Small intestine (tissue), 7 donors: ENCODE measurements around the gene GREB1. TPM values are rescaled to one million over a fixed set of nuclear protein-coding genes. Genes with fewer than 3 reads are reported as not detected.

Source experiments
- DNase-seq, 2 donors: peaks; one replicate each; pipeline versions ENCODE4 v3.0.0 to v3.0.0-alpha.2; 2013
- FAIRE-seq: peaks from 2 replicates; lab custom pipeline; 2012; peaks lifted over from hg19 to GRCh38; lab: Jason Lieb, UNC
- H3K27ac ChIP-seq, 3 donors: one replicate each; pipeline ENCODE4 v1.5.1; 2013; ENCODE audit warnings: low read length in 2 of 3, mild to moderate bottlenecking in 2 of 3, control low read depth in 1 of 3, inconsistent platforms in 1 of 3, low read depth in 1 of 3, moderate library complexity in 1 of 3
- H3K27me3 ChIP-seq, 3 donors: one replicate each; pipeline ENCODE4 v1.6.1; 2013; ENCODE audit warnings: low read length in 3 of 3, inconsistent platforms in 1 of 3; ENCODE audit not compliant: control insufficient read depth in 3 of 3, insufficient read depth in 3 of 3
- H3K36me3 ChIP-seq, 3 donors: one replicate each; pipeline ENCODE4 v1.6.1; 2013; ENCODE audit warnings: low read length in 3 of 3, inconsistent platforms in 1 of 3, low read depth in 1 of 3, mild to moderate bottlenecking in 1 of 3, moderate library complexity in 1 of 3; ENCODE audit not compliant: control insufficient read depth in 3 of 3, insufficient read depth in 2 of 3
- H3K4me1 ChIP-seq, 3 donors: one replicate each; pipeline ENCODE4 v1.6.1; 2013; ENCODE audit warnings: low read length in 2 of 3, inconsistent platforms in 1 of 3, low read depth in 1 of 3, mild to moderate bottlenecking in 1 of 3, moderate library complexity in 1 of 3; ENCODE audit not compliant: control insufficient read depth in 3 of 3, insufficient read depth in 2 of 3
- H3K4me3 ChIP-seq, 3 donors: one replicate each; pipeline ENCODE4 v1.5.1; 2013; ENCODE audit warnings: low read length in 3 of 3, control low read depth in 1 of 3, inconsistent platforms in 1 of 3, low read depth in 1 of 3, mild to moderate bottlenecking in 1 of 3, moderate library complexity in 1 of 3
- H3K9me3 ChIP-seq, 2 donors: one replicate each; pipeline ENCODE4 v1.6.1; 2013; ENCODE audit warnings: low read depth in 1 of 2, low read length in 1 of 2; ENCODE audit not compliant: control insufficient read depth in 2 of 2, insufficient read depth in 1 of 2
- WGBS, 3 donors: extraction: QIAGEN DNeasy Blood & Tissue Kit; methylation state at CpG; one replicate each; pipeline ENCODE4 v1.1.7; 2013; 5-methylcytosine and 5-hydroxymethylcytosine counted together
- polyA plus RNA-seq, 4 donors: library from polyadenylated mRNA; stranded (reverse) in 3 of 4; unstranded in 1 of 4; fragments of 200-250 nt in 3 of 4; fragments of 120-200 nt in 1 of 4; gene quantifications; one replicate each; pipeline versions ENCODE4 v1.2.1 to v1.2.3, GENCODE V29; 2013
- donor health status: healthy with polysubstance abuse.
- donor health status: control.
- donor health status: control.
- donor health status: Bipolar disorder and iron deficiency.
- donor health status: healthy.

Gene GREB1
- polyA plus RNA-seq, 4 donors, result 0.76 to 1.8 (median 1.4) TPM; not detected in 1

- WGBS, 3 donors, result 89 to 93% (median 92%) methylated on average over 1 of the region's 1 CpG
- Histone ChIP-seq H3K4me1 (no peaks in the 10 kb centered on the region), H3K27me3 (peaks cover 0 to 2% (median 0%) of the 10 kb centered on the region in 3 donors), H3K4me3 (no peak overlapping the region), H3K36me3 (no peaks in the 10 kb centered on the region), H3K9me3 (no peaks in the 10 kb centered on the region), H3K27ac (no peak overlapping the region)
- DNase-seq (no peak), FAIRE-seq (no peak)
These were observed 6.8 kb upstream of the GREB1 start for GRCh38 chr2:11527001-11527400.

DNA sequence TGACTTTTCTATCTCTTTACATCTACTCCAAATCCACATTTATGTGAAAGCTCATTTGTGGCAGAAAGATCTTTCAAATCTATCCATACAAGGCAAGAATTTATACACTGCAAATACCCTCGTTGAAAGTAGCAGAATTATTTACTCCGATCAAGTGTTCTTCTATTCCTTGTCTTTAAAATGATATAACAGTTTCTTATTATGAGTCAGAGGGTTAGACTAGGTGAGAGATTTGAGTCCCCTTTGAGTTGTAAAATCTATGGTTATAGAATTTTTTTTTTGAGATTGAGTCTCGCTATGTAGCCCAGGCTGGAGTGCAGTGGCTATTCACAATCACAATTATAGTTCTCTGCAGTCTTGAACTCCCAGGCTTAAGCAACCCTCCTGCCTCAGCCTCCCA, 5.6 kb upstream of the GREB1 start:
- no peak overlapping the region for H3K4me3 ChIP-seq
- no peak overlapping the region for H3K27ac ChIP-seq
- H3K27me3 ChIP-seq, result peaks cover 0 to 4% (median 2%) of the 10 kb centered on the region in 3 donors
- FAIRE-seq (no peak), DNase-seq (no peak)
- 70 to 81% (median 77%) methylated on average over 3 of the region's 3 CpGs for WGBS, 3 donors
- H3K9me3 ChIP-seq, result no peaks in the 10 kb centered on the region
- no peaks in the 10 kb centered on the region for H3K4me1 ChIP-seq
- no peaks in the 10 kb centered on the region for H3K36me3 ChIP-seq

- WGBS, 3 donors, result 89 to 90% (median 89%) methylated on average over 6 of the region's 6 CpGs
- Histone ChIP-seq H3K4me1 (no peaks in the 10 kb centered on the region), H3K27me3 (peaks cover 0 to 6% (median 4%) of the 10 kb centered on the region in 3 donors), H3K27ac (no peak overlapping the region), H3K36me3 (no peaks in the 10 kb centered on the region), H3K9me3 (no peaks in the 10 kb centered on the region), H3K4me3 (no peak overlapping the region)
- FAIRE-seq (no peak), DNase-seq (no peak)
These were observed 2.9 kb upstream of the GREB1 start for GRCh38 chr2:11530864-11531465.

DNA sequence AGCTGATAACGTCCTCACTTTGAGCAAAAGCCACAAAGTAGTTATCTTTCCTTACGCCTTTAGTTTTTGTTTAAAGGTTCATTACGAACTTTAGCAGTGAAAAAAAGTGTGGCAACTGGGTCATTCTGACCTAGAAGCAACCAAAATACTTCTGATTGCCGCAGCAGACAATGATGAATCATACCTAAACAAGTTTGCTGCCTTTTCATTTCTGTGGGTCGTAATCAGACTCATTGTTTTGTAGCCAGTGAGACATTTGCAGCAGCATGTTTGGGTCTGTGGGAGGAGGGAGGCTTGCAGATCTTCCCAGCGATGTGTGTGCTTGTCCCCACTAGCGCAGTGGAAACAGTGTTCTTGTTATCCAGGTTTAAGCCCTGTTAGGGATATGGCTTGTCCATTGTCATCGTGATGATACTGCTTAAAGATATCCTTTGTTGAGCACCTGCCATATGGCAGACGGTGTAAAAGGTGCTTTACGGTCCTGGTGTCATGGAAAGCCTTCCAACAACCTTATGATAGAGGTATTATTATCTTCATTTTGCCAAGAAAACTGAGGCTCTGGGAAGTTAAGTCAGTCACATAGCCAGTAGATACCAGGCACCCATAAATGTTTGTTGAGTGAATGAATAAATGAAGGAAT, 1.3 kb upstream of the GREB1 start:
- no peak for FAIRE-seq

DNA sequence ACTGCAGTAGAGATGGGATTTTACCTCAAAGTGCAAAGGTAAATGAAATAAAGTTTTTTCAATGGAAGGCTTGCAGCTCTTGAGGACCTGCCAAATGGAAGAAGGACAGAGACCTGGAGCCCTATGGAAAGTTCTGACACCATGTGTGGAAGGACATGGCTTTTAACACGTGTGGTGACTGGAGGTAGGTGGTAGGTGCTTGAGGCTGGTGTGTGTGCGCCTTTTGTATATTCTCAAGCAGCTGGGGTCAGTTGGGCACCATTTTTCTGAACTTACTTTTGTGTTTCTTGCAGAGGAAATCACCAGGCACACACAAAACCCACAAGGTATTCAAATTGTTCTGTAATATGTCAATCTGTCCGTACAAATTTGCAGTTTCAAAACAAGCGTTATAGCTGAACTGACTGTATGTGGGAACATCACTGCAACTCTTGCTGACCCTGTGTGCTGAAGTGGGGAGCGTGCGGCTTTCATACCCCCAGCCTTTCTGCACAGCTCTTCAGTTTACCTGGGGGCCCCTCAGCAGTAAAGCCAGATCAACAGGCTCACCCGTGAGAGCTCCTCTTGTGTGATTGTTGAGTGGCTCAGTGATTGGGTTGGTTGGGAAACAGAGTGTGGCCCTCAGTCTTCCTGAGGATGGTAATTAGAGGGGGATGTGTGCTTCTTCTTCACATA, 363 bp downstream of the GREB1 start:
- no peak for DNase-seq
- Histone ChIP-seq H3K4me3 (peak overlapping the region in 1 of 3 donors; percentile 11), H3K27ac (no peak overlapping the region), H3K27me3 (peaks cover 0 to 6% (median 5%) of the 10 kb centered on the region in 3 donors), H3K9me3 (no peaks in the 10 kb centered on the region), H3K36me3 (no peaks in the 10 kb centered on the region), H3K4me1 (no peaks in the 10 kb centered on the region)
- no peak for FAIRE-seq
- WGBS, 3 donors, result 65 to 85% (median 84%) methylated on average over 7 of the region's 7 CpGs

More for the DNA sequence above, 1.3 kb upstream of the GREB1 start:
- no peak for DNase-seq
- Histone ChIP-seq H3K4me1 (no peaks in the 10 kb centered on the region), H3K36me3 (no peaks in the 10 kb centered on the region), H3K9me3 (no peaks in the 10 kb centered on the region), H3K4me3 (no peak overlapping the region), H3K27me3 (peaks cover 0 to 6% (median 5%) of the 10 kb centered on the region in 3 donors), H3K27ac (no peak overlapping the region)
- WGBS, 3 donors, result 50 to 68% (median 51%) methylated on average over 10 of the region's 10 CpGs

DNA sequence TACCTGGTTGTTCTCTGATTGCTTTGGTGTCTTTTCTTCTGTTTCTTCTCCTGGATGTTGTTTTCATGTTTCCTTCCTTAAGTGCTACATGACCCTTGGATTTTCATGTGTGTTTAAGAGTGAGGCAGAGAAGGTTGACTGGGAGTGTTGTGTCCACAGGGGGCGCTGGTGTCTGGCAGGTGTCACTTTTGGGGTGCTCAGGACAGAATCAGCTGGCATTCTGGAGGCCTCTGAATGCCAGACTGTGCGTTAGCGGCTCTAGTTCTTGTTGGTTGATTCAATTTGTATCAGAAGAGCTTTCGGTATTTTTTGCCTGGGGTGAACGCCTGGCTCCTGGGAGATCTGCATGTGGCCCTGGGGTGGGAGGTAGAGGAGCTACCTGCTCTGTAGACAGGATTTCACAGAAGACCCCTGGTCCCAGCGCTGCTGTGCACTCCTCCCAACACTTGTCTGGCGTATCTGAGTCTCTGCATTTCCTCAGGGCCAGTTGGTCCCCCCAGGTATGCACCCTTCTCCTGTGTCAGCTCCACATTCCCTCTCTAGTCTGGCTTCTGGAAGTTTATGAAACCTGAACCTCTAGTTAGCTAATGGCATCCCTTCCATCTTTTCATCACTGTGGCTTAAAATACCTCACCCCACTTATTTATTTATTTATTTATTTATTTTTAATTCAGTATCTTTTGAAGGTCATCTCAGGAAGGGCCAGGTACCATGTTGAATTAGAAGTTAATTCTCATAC, 1.1 kb downstream of the GREB1 start:
- 76 to 84% (median 79%) methylated on average over 7 of the region's 7 CpGs for WGBS, 3 donors
- Histone ChIP-seq H3K4me3 (no peak overlapping the region), H3K36me3 (no peaks in the 10 kb centered on the region), H3K4me1 (no peaks in the 10 kb centered on the region), H3K27me3 (peaks cover 0 to 8% (median 5%) of the 10 kb centered on the region in 3 donors), H3K9me3 (no peaks in the 10 kb centered on the region), H3K27ac (no peak overlapping the region)
- DNase-seq (no peak), FAIRE-seq (no peak)

GRCh38 chr2:11535899-11536344, 2.1 kb downstream of the GREB1 start:
- no peak overlapping the region for H3K27ac ChIP-seq
- H3K9me3 ChIP-seq, result no peaks in the 10 kb centered on the region
- no peaks in the 10 kb centered on the region for H3K4me1 ChIP-seq
- H3K27me3 ChIP-seq, result peaks cover 0 to 8% (median 5%) of the 10 kb centered on the region in 3 donors
- H3K36me3 ChIP-seq, result no peaks in the 10 kb centered on the region
- WGBS, 3 donors, result 65 to 82% (median 67%) methylated on average over 7 of the region's 7 CpGs
- FAIRE-seq (no peak), DNase-seq (no peak)
- H3K4me3 ChIP-seq, result no peak overlapping the region

DNA sequence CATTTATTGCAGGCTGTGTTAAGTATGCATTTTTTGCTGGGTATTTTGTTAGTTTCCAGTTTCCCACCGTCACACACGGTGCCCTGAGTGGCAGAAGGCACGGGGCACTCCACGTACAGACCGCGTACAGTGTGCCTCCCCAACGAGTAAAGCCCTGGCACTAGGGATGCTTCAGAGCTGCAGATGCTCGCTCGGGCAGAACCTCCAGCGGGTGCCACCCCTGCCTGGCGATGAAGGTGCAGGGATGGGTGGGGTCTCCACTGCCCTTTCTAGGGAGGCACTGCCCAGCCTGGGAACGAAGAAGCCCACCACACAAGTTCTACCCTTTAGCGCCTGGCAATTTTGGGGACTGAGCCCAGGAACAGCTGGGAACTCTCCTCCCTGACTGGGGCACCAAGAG, 4.1 kb downstream of the GREB1 start:
- no peak for DNase-seq
- Histone ChIP-seq H3K27ac (no peak overlapping the region), H3K36me3 (no peaks in the 10 kb centered on the region), H3K9me3 (no peaks in the 10 kb centered on the region), H3K4me3 (no peak overlapping the region), H3K27me3 (peaks cover 0 to 4% (median 2%) of the 10 kb centered on the region in 3 donors), H3K4me1 (no peaks in the 10 kb centered on the region)
- FAIRE-seq, result no peak
- 84 to 90% (median 86%) methylated on average over 13 of the region's 13 CpGs for WGBS, 3 donors
